Mesendoderm (in vitro differentiated cells): ENCODE data around the gene OSBPL8.

Experiments
- DNase-seq: peaks from one replicate; pipeline ENCODE4 v3.0.0; 2013
- H2AK5ac ChIP-seq: 2 replicates; pipeline ENCODE4 v1.6.1; 2013; ENCODE audit warnings: low read length, inconsistent platforms
- H2BK120ac ChIP-seq: 2 replicates; pipeline ENCODE4 v1.6.1; 2013; ENCODE audit warnings: low read depth, mild to moderate bottlenecking, low read length, moderate library complexity, mixed read lengths
- H2BK15ac ChIP-seq: replicated peaks from 2 replicates; pipeline ENCODE4 v1.6.1; 2013; ENCODE audit warnings: low read depth, mild to moderate bottlenecking, moderate library complexity
- H2BK5ac ChIP-seq: 2 replicates; pipeline ENCODE4 v1.6.1; 2013; ENCODE audit warnings: low read length, inconsistent platforms
- H3K18ac ChIP-seq: 2 replicates; pipeline ENCODE4 v1.6.1; 2013; ENCODE audit warnings: mild to moderate bottlenecking, low read length, mixed read lengths
- H3K23ac ChIP-seq: one replicate; pipeline ENCODE4 v1.6.1; 2013; ENCODE audit warnings: low read length
- H3K27ac ChIP-seq: 2 replicates; pipeline ENCODE4 v1.5.1; 2013; ENCODE audit warnings: low read depth, mild to moderate bottlenecking, inconsistent platforms, low read length, moderate library complexity
- H3K27me3 ChIP-seq: 2 replicates; pipeline ENCODE4 v1.6.1; 2013; ENCODE audit warnings: low read length, control low read depth, mild to moderate bottlenecking, inconsistent platforms; ENCODE audit not compliant: insufficient read depth, poor library complexity
- H3K36me3 ChIP-seq: 2 replicates; pipeline ENCODE4 v1.6.1; 2013; ENCODE audit warnings: low read length, inconsistent platforms; ENCODE audit not compliant: control insufficient read depth, insufficient read depth
- H3K4ac ChIP-seq: one replicate; pipeline ENCODE4 v1.6.1; 2013; ENCODE audit warnings: low read depth, mild to moderate bottlenecking, low read length, moderate library complexity
- H3K4me1 ChIP-seq: 2 replicates; pipeline ENCODE4 v1.6.1; 2013; ENCODE audit warnings: low read depth, low read length, inconsistent platforms; ENCODE audit not compliant: control insufficient read depth
- H3K4me2 ChIP-seq: 2 replicates; pipeline ENCODE4 v1.6.1; 2013; ENCODE audit warnings: low read length
- H3K4me3 ChIP-seq: 2 replicates; pipeline ENCODE4 v1.5.1; 2013; ENCODE audit warnings: mild to moderate bottlenecking, low read length
- H3K56ac ChIP-seq: one replicate; pipeline ENCODE4 v1.6.1; 2013; ENCODE audit warnings: low read length
- H3K79me1 ChIP-seq: 2 replicates; pipeline ENCODE4 v1.6.1; 2013; ENCODE audit warnings: low read length, inconsistent platforms
- H3K79me2 ChIP-seq: 2 replicates; pipeline ENCODE4 v1.6.1; 2013; ENCODE audit warnings: mild to moderate bottlenecking, low read length; ENCODE audit not compliant: control insufficient read depth, insufficient read depth
- H3K9ac ChIP-seq: 2 replicates; pipeline ENCODE4 v1.6.1; 2013; ENCODE audit warnings: low read length, inconsistent platforms
- H4K5ac ChIP-seq: one replicate; pipeline ENCODE4 v1.6.1; 2013; ENCODE audit warnings: low read length
- H4K8ac ChIP-seq: one replicate; pipeline ENCODE4 v1.6.1; 2013; ENCODE audit warnings: low read depth, mild to moderate bottlenecking, control low read depth, low read length, moderate library complexity
- WGBS: extraction: QIAGEN DNeasy Blood & Tissue Kit; methylation state at CpG from one replicate; pipeline ENCODE4 v1.1.7; 2013; ENCODE audit warnings: low lambda C conversion rate, missing lambda C conversion rate; ENCODE audit not compliant: insufficient coverage; ENCODE audit errors: extremely low coverage; 5-methylcytosine and 5-hydroxymethylcytosine counted together

The OSBPL8 gene

GRCh38 chr12:76446090-76446489 lies 113.5 kb downstream of the OSBPL8 start:
- Histone ChIP-seq H3K4me2 (no peak overlapping the region), H4K8ac (no peak overlapping the region), H3K4ac (no peak overlapping the region), H2BK5ac (no peak overlapping the region), H2AK5ac (no peak overlapping the region), H3K23ac (no peak overlapping the region), H3K79me1 (peaks cover 1% of the 10 kb centered on the region), H3K18ac (no peak overlapping the region), H3K36me3 (no peaks in the 10 kb centered on the region), H3K56ac (no peak overlapping the region), H3K27me3 (no peaks in the 10 kb centered on the region), H3K9ac (no peak overlapping the region), H3K4me3 (no peak overlapping the region), H2BK120ac (no peak overlapping the region), H2BK15ac (no peak overlapping the region), H3K79me2 (no peaks in the 10 kb centered on the region), H3K4me1 (no peaks in the 10 kb centered on the region), H3K27ac (no peak overlapping the region), H4K5ac (no peak overlapping the region)
- WGBS: no CpG with 5 or more reads among the region's 1 CpG
- DNase-seq: no peak

GRCh38 chr12:76445462-76445861 lies 114.1 kb downstream of the OSBPL8 start:
- Histone ChIP-seq H3K27me3 (no peaks in the 10 kb centered on the region), H3K27ac (no peak overlapping the region), H2AK5ac (no peak overlapping the region), H3K18ac (no peak overlapping the region), H4K5ac (no peak overlapping the region), H3K4me1 (no peaks in the 10 kb centered on the region), H3K9ac (no peak overlapping the region), H3K4me3 (no peak overlapping the region), H4K8ac (no peak overlapping the region), H3K36me3 (no peaks in the 10 kb centered on the region), H2BK15ac (no peak overlapping the region), H3K4ac (no peak overlapping the region), H2BK5ac (no peak overlapping the region), H2BK120ac (no peak overlapping the region), H3K79me1 (peaks cover 1% of the 10 kb centered on the region), H3K79me2 (no peaks in the 10 kb centered on the region), H3K56ac (no peak overlapping the region), H3K23ac (no peak overlapping the region), H3K4me2 (no peak overlapping the region)
- no peak for DNase-seq
- no CpG with 5 or more reads among the region's 1 CpG for WGBS

- no peak overlapping the region for H3K9ac ChIP-seq
Measured at GRCh38 chr12:76444408-76444984, 115.1 kb downstream of the OSBPL8 start.

GRCh38 chr12:76441016-76441415 lies 118.6 kb downstream of the OSBPL8 start:
- Histone ChIP-seq H3K79me1 (peaks cover 1% of the 10 kb centered on the region), H3K27ac (no peak overlapping the region), H3K4ac (no peak overlapping the region), H2BK5ac (no peak overlapping the region), H2BK15ac (no peak overlapping the region), H2AK5ac (no peak overlapping the region), H3K36me3 (no peaks in the 10 kb centered on the region), H3K56ac (no peak overlapping the region), H2BK120ac (no peak overlapping the region), H4K8ac (no peak overlapping the region), H3K79me2 (no peaks in the 10 kb centered on the region), H3K4me1 (no peaks in the 10 kb centered on the region), H3K4me3 (no peak overlapping the region), H3K9ac (no peak overlapping the region), H3K27me3 (no peaks in the 10 kb centered on the region), H3K23ac (no peak overlapping the region), H4K5ac (no peak overlapping the region), H3K4me2 (no peak overlapping the region), H3K18ac (no peak overlapping the region)
- DNase-seq: no peak
- WGBS: no CpG with 5 or more reads among the region's 3 CpGs

More at GRCh38 chr12:76444408-76444984, 115.1 kb downstream of the OSBPL8 start:
- no CpG with 5 or more reads among the region's 1 CpG for WGBS
- Histone ChIP-seq H2AK5ac (no peak overlapping the region), H4K8ac (no peak overlapping the region), H2BK15ac (no peak overlapping the region), H3K4me2 (no peak overlapping the region), H3K27ac (no peak overlapping the region), H3K79me2 (no peaks in the 10 kb centered on the region), H3K18ac (no peak overlapping the region), H2BK5ac (no peak overlapping the region), H3K27me3 (no peaks in the 10 kb centered on the region), H3K4me1 (no peaks in the 10 kb centered on the region), H4K5ac (no peak overlapping the region), H3K56ac (no peak overlapping the region), H2BK120ac (no peak overlapping the region), H3K36me3 (no peaks in the 10 kb centered on the region), H3K4ac (no peak overlapping the region), H3K23ac (no peak overlapping the region), H3K79me1 (peaks cover 1% of the 10 kb centered on the region), H3K4me3 (no peak overlapping the region)
- DNase-seq: no peak

- H3K27ac ChIP-seq: no peak overlapping the region
- H3K79me1 ChIP-seq: no peaks in the 10 kb centered on the region
- no peak overlapping the region for H3K9ac ChIP-seq
- no peaks in the 10 kb centered on the region for H3K4me1 ChIP-seq
- H3K56ac ChIP-seq: no peak overlapping the region
- no peak overlapping the region for H2AK5ac ChIP-seq
- no peak overlapping the region for H3K18ac ChIP-seq
- no peak overlapping the region for H3K4me3 ChIP-seq
- H3K36me3 ChIP-seq: no peaks in the 10 kb centered on the region
- H3K4ac ChIP-seq: no peak overlapping the region
- no peak overlapping the region for H3K4me2 ChIP-seq
- no peak overlapping the region for H2BK5ac ChIP-seq
- H2BK15ac ChIP-seq: no peak overlapping the region
- H3K79me2 ChIP-seq: no peaks in the 10 kb centered on the region
- H3K27me3 ChIP-seq: no peaks in the 10 kb centered on the region
- no peak overlapping the region for H4K8ac ChIP-seq
- no peak overlapping the region for H2BK120ac ChIP-seq
- H3K23ac ChIP-seq: no peak overlapping the region
- no peak for DNase-seq
- no peak overlapping the region for H4K5ac ChIP-seq
Measured at GRCh38 chr12:76432733-76433132, 126.8 kb downstream of the OSBPL8 start.

- Histone ChIP-seq H3K18ac (no peak overlapping the region), H2BK5ac (no peak overlapping the region), H2BK120ac (no peak overlapping the region), H3K4me3 (no peak overlapping the region), H3K79me2 (no peaks in the 10 kb centered on the region), H3K4ac (no peak overlapping the region), H3K4me2 (no peak overlapping the region), H4K8ac (no peak overlapping the region), H3K27ac (no peak overlapping the region), H3K9ac (no peak overlapping the region), H4K5ac (no peak overlapping the region), H2BK15ac (no peak overlapping the region), H3K56ac (no peak overlapping the region), H3K4me1 (no peaks in the 10 kb centered on the region), H3K79me1 (no peaks in the 10 kb centered on the region), H2AK5ac (no peak overlapping the region), H3K23ac (no peak overlapping the region), H3K36me3 (no peaks in the 10 kb centered on the region), H3K27me3 (no peaks in the 10 kb centered on the region)
- no peak for DNase-seq
Measured at GRCh38 chr12:76428117-76428516, 131.5 kb downstream of the OSBPL8 start.
